Measurements from ENCODE around the gene POLR2F.

GRCh38 chr22:37917874-37918548 is 35.5 kb upstream of the POLR2F start:
- TF ChIP-seq CTCF (optimal IDR thresholded peaks at IDR 0.05 in 1 of 3, IDR thresholded peaks at IDR 0.05 in 1 of 3, conservative IDR thresholded peaks at IDR 0.05 in 1 of 3; ENCODE audit: extremely low read depth in 1 of 3, insufficient read depth in 2 of 3, low read length in 3 of 3) (no peak), EZH2 (IDR thresholded peaks at IDR 0.05; ENCODE audit: low read length) (no peak)

Measured in keratinocyte (primary cell).